GM21619 (cell line): ENCODE measurements around the gene RERG.
A peak's percentile ranks its signal among the peaks of the same experiment; 100 is the strongest.

Experiments used
- ATAC-seq: cut with Tn5 transposase; IDR thresholded peaks from one replicate; pipeline ENCODE4 v1.9.1; 2021; ENCODE audit not compliant: unreplicated experiment

The RERG gene, protein sequence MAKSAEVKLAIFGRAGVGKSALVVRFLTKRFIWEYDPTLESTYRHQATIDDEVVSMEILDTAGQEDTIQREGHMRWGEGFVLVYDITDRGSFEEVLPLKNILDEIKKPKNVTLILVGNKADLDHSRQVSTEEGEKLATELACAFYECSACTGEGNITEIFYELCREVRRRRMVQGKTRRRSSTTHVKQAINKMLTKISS

DNA sequence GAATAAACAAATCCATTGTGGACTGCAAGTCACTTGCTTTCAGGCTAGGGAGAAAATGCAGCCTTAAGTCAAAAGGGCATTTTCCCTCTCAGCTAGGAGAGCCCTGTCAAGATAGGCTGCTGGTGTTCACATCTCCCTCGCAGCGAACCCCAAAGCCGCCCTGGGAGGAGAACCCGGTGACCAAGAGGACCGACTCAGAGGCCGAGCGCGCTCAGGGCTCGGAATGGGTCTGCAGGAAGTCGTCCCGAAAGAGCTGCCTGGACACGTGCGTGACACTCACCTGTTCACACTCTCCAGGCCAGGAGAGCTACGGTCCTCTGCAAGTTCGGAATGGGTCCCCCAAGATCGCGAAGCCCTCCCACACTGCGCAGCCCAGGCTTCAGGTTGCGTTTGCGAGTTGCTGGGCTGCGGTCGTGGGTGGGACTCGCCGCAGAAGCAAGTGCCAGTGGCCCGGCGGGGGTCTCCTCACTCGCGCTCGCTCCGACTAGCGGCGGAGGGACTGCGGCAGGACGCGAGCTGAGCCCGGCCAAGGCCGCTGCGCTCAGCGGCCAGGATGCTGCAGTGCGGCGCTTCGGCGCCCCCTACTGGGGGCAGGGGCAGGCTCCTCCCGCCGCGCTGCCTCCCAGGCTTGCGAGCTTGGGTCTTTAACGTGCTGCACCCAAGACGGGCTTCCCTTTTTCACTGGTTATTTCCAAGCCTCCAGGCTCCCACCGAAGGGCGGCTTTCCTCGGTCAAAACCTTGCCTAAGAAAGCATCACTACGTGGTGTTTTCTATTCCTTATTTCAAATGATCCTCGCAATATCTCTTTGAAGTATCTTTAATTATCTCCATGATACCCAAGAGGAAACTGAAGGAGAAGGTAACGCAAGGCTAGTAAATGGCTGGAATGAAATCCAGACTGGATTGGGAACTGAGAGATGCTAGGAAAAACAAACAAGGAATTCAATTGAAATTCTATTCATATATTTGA lies at the start of gene RERG:
Gene RERG, minus strand, starts transcription at position 503 of the 971 bp plus-strand sequence. CDS start 3,928 bp downstream, outside the sequence.
- peak; percentile 92 for ATAC-seq

DNA sequence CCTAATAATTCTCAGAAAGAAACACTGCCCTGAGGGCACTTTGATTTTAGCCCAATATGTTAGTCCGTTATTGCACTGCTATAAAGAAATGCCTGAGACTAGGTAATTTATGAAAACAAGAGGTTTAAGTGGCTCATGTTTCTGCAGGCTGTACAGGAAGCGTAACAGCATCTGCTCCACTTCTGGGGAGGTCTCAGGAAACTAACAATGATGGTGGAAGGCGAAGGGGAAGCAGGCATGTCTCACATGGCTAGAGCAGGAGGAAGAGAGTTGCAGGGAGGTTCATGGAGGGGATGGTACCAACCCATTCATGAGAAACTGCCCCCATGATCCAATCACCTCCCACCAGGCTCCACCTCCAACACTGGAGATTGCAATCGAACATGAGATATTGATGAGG lies 49.4 kb upstream of the RERG start:
- no peak for ATAC-seq

DNA sequence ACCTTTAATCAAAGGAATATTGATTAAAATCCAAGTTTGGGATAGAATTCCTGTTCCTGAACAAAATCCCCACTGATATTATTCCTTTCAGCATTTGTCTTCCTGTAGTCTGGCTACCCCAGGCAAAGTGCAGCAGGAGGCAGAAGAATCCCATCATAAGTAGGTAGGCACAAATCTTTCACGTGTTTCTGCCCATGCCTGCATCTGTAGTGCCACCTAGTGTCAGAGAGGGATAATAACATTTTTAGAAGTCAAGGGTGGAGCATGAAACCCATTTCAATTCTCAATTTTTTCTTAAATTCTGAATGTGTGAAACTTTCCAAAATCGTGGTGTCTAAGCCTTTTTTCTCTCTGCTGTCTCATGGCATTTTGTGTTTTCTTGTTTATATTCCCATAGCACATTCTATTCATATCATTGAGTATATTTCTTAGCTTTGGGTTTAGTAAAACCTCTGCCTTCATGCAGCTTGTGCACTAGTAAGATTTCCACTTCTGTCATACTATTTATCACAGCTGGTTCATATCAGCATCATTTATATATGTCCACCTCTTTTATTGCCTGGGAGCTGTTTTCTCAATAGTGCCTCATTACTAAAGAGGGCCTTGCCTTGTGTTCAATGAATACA lies 47.8 kb upstream of the RERG start:
- no peak for ATAC-seq

DNA sequence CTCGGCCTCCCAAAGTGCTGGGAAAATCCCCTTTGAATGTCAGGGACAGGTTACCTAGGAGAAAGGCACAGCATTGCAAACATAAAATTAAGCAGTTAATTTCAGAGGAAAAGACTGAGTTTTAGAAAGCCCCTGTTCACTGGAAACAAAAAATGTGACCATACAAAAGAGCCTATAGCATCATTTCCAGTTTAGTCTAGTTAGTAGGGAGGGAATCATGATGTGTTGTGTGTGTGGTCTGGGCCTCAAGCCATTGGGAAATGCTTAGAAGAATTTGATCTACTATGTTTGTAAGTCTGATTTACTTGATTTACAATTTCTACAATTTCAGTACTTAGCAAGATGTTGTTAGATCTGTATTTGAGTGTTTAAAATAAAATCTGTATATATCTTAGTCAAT lies 47.1 kb upstream of the RERG start:
- no peak for ATAC-seq

DNA sequence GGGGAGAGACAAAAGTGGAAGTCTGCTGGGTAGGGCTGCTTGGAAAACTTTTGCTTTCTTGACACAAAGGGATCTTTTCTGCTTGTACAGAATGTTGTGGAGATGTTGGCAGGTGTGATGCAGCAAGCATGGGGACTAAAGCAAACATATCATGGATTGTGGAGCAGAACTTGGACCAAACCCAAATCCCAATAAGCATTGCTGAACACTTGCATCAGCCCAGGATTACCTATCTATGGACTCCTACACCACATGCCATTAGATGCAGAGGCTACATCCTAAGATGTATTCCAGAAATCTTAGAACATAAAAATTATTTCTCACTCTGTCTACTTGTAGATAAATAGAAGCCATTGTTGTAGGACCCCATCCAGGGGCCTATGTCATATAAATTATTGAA lies 44.7 kb upstream of the RERG start:
- ATAC-seq = no peak

DNA sequence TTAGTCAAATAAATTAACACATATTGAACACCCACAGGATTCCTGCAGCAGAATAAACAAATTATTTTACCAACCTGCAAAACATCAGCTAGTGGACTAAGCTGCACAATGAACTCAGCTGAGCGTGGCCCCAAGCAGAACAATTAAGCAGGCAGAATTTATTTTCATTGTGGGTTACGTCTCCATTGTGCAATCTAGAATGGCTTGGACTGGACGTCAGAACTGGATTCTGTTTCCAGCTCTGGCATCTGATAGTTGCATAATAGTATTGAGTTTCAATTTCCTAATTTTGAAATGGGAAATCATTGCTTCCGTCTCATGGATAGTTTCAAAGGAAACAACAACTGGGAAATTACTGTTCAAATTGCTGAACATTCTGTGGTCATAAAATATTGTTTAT lies 35.5 kb upstream of the RERG start:
- ATAC-seq = no peak

DNA sequence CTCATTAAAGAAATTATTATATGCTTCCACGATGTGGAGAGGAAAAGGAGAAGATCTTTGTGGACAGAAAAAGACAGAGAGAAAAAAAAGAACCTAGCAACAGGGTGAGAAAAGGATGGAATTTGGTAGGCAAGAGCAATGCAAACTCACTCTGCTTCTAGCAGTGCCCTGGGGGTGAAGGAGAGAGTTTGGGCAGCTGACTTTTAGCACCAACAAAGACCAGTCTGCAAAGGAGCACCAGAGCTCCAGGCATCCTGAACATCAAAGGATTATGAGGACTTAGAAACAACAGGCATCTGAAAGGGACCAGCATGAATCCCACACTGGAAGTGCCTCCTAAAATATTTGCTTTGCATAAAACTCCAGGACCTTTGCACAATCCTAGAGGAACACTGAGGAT lies 32.8 kb upstream of the RERG start:
- ATAC-seq = no peak

DNA sequence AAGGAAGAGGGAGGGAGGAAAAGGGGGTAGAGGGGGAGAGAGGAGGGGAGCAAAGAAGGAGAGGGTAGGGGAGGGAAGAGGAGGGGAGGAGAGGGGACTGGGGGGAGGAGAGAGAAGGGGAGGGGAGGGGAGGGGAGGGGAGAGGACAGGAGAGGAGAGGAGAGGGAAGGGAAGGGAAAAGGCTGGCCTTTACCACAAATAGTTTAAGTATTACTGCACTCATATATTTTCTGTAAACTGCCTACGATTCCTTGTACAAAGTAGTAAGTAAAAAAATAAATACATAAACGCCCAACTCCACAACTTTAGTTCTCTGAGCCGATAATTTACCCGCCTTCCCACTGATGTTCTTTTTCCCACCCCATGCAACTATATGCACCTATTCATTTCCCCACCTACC lies 23.7 kb upstream of the RERG start:
- no peak for ATAC-seq

DNA sequence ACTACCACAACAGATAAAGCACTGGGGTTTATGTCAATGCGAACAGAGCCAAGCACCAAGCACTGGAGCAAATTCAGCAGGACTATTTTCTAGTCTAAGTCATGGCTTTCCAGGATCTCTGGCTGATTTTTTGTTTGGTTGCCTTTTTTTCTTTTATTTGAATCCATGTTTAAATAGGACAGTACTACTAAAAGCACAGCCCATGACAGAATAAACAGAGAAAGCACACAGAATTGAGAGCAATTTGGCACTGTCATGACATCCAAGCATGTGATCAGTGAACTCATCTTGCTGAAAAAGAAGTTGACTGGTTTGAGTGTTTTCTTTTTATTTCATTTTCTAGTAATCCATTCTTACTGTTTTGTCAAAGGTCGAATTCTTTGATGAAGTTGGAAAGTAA lies 23.1 kb upstream of the RERG start:
- ATAC-seq = no peak

DNA sequence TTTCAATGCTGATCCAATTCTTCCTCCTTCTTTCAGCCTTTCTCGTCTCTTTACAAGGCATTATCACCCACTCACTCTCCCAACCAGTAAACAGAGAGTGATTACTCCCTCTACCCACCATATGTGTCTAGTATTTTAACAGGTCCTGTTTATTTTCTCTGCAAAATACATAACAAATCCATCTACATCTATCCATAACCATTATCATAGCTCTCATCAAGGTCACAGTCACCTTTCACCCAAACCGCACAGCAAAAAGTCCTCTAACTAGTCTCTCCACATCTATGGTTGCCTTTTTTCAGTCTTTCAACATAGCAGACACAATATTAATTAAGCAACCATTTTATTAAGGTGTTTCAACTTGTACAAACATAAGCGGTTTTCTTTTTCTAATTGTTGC lies 21.9 kb upstream of the RERG start:
- ATAC-seq = no peak

DNA sequence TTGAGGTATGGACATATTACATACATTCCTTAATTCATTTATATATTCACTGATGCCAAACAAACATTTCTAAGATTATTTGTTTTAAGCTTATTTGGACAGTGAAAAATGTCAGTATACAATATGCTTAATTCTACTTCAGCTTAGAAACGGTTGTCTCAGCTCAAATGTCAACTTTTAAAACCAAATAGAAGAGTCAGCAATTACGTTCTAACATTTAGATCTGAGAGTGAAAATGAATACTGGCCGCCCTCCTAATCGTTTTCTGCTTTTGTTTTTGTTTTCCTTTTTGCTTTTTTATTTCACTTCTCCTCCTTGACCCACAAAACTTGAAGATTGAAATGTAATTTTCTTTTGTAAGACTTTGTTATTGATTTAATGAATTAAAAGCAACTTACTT lies 19.7 kb upstream of the RERG start:
- ATAC-seq = no peak

DNA sequence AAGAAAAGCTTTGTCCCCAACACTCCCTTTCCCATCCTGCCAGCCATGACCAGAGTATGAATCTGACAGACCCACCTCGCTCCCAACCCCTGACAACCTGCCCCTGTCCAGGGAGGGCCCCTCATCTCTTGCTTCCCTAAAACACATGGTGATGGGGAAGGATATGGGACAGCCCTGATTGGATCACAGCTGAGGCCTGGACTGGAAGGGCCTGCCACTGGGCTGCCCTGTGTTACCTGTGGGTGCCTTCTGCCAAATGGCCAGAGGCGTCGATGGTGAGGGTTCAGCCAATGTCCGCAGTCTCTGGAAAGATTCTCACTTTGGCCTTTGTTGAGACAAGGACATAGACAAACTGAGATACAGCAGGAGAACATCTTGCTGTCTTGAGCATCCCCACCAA lies 13.3 kb upstream of the RERG start:
- no peak for ATAC-seq

DNA sequence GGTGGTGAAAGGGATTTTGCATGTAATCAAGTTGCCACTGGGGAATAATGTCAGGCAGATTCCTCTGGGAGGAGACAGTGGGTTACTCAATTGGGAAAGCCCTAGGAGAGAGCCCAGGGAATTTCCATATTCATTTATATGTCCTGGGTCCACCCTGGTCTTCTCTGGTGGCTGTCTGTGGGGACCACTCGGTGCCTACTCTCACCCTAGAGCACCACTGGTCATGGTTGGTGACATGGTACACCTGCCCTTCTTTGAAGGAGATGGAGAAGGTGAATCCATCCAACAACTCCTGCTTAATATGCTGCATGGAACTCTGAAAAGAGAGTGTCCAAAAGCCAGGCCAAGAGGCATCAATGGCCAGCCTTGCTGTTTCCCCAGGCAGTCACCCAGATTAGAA lies 12.8 kb upstream of the RERG start:
- ATAC-seq = no peak

DNA sequence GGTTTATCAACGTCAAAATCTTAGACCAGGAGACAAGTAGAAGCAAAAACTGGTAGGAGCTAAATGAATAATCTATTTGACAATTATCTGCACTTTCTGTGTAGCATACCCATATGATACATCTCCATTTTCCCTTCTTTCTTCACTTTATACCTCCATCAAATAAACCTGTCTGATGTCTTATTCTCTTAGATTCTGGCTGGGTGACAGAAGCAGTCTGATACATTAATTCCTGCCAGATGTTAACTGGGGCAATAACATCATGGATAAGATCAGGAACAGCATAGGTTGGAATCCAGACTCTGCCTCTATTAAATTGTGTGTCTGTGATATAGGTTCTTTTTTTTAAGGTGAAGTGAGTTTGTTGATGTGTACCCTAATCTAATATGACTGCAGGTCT lies 11.7 kb upstream of the RERG start:
- ATAC-seq = no peak

DNA sequence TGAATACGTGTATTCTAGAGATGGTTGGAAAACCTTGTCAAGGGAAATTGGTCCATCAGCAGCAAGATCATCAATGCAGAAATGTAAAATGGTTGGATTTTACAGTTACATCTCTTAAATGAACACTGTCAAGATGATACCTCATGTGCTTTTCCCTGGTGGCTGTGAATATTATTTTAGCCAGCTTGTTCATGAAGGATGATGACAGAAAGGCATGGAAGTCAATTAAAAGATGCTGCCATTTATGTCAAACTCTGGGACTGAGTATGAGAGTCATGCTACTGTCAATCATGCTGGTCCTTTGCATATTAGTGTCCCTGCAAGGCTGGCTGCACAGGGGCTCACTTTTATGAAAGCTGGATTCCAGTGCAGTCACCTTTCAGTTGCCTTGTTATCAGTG lies 10.3 kb upstream of the RERG start:
- no peak for ATAC-seq

DNA sequence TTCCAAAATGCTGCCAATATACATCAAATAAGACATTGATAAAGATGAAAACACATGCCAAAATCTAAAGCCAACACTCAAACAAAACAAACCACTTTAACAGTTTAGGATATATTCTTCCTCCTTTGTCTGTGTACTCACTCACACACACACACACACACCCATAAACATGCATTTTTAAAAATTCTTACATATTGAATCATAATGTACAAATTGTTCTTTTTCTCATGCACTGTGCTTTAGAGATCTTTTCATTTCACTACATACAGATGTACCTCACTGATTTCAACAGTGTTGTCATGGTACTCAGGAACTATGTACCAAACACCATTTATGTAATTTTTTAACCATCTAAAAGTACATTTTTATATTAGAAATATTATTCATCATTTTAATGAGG lies 9.5 kb upstream of the RERG start:
- no peak for ATAC-seq

DNA sequence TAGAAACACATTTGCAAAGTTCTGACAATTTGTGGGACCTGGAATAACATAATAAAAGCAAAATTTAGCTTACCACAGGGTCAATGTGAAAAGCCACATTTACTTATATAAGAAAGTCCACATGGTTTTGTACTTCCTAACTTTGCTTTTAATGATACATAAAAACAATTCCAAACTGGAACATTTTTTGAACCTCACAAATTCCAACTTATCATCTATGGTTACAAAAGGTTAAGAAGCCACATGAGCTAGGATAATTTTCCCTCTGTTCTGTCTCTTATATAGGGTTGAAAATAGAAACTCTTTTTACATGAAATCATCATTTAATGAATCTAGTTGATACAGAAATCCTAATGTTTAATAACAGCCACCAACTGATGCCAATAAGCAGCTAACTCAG lies 8.9 kb upstream of the RERG start:
- no peak for ATAC-seq

DNA sequence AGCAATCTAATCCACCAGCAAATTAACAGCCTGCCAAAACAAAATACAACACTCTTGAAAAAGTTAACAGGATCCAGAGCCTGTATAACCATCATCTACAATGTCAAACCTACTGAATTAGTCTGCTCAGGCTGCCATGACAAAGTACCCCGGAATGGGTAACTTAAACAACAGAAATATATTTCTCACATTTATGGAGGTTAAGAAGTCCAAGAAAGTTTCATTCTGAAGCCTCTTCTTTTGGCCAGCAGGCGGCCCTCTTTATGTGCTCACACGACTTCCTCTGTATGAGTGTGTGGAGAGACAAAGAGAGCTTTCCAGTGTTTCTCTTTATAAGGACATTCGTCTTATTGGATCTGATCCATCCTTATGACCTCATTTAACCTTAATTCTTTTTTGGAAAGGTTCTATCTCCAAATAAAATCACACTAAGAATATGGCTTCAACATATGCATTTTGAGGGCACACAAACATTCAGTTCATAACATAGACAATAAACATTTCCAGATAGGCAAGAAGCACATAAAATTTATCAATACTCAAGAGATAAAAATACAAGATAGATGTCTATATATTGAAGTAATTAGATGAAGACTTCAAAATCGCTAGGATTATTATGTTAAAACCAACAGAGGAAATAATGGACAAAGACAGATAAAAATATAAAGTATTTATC lies 5.9 kb upstream of the RERG start:
- peak; percentile 51 for ATAC-seq

DNA sequence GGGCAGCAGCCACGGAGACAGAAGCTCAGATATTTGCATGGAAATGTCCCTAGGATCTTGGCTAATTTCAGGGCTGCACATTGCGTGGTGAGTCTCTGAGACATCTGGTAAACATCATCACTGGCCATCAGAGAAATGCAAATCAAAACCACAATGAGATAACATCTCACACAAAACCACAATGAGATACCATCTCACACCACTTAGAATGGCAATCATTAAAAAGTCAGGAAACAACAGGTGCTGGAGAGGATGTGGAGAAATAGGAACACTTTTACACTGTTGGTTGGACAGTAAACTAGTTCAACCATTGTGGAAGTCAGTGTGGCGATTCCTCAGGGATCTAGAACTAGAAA lies 4.6 kb upstream of the RERG start:
- ATAC-seq = peak; percentile 59

DNA sequence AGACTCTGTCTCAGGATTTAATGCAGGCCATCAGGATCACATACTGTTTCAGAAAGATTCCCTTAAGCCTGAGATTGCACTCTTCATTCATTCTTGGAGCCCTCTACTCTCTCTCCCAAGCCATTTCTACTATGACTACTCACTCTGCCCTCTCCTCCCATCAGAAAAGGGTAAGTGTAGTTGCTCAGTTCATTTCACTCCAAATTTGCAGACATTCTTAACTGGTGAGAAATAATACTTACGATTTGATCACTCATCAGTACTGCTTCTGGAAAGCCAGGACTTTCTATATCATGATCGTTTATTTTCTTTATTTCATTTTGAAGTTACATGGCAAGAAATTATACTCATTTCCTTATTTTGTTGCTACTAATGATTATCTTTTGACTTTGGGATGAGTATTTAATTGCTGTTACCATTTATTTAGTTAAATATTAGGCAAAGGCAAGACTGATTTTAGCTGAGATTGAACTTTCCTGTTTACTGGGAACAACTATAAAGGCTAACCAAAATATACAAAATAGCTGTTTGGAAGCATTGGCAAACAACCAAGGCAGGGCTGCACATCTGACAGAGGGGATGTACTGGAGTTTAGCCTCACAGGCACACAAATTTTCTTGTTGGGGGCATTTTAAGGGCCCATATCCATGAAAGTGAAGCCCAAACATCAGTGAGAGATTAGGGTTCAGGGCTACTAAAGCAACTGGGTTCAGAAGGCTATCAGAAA lies 4.1 kb upstream of the RERG start:
- no peak for ATAC-seq

DNA sequence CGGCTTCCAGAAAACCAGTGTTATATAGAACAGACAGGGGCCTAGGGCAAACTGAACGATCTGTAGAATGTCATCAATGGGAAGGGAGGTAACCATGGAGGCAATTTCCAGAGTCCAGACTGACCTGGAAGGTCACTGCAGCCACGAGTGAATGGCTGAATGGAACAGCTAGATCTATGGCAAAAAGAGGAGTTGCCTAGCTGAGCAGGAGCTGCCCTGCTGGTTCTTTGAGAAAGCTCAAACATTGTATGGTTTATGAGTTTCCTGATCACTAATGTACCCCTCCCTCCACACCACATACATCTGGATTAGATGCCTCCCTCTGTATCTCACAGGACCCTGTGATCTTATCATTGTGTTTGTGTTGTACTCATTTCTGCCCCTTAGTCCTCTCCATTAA lies 1.0 kb upstream of the RERG start:
- ATAC-seq = no peak
